HL-60/S4 treated with retinoic acid at 250 ng/mL for 4 days and 3 days (cell line): Measurements from ENCODE around the gene TUT4.

Experiments used
- in situ Hi-C: fragments of 300-500 bp; cut with MboI; formaldehyde crosslinking; loops from 2 replicates; pipeline ENCODE4 v1.7.0; 2022; ENCODE audit warnings: low sequenced_read_pairs

The TUT4 gene

GRCh38 chr1:52576074-52576473 is 23.2 kb upstream of the TUT4 start:
- in situ Hi-C loops: no loop called here

- in situ Hi-C loops: no loop called here
These were observed 21.7 kb upstream of the TUT4 start for GRCh38 chr1:52574594-52574993.

DNA sequence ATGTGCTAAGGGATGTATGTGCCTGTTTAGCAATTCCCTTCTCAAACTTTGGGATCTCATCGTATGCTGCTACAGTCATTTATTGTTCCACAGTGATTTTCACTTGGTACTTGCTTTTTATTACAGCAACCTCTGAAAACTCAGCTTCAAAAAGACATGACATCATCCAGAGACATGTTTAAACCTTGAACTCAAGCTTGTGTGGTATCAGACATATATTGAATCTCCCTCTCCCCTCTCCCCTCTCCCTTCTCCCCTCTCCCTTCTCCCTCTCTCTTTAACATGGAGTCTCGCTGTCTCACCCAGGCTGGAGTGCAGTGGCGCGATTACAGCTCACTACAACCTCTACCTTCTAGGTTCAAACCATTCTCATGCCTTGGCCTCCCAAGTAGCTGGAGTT is 19.5 kb upstream of the TUT4 start:
- in situ Hi-C loops: no loop called here

- in situ Hi-C loops: no loop called here
These were observed 18.9 kb upstream of the TUT4 start for GRCh38 chr1:52571783-52572182.

DNA sequence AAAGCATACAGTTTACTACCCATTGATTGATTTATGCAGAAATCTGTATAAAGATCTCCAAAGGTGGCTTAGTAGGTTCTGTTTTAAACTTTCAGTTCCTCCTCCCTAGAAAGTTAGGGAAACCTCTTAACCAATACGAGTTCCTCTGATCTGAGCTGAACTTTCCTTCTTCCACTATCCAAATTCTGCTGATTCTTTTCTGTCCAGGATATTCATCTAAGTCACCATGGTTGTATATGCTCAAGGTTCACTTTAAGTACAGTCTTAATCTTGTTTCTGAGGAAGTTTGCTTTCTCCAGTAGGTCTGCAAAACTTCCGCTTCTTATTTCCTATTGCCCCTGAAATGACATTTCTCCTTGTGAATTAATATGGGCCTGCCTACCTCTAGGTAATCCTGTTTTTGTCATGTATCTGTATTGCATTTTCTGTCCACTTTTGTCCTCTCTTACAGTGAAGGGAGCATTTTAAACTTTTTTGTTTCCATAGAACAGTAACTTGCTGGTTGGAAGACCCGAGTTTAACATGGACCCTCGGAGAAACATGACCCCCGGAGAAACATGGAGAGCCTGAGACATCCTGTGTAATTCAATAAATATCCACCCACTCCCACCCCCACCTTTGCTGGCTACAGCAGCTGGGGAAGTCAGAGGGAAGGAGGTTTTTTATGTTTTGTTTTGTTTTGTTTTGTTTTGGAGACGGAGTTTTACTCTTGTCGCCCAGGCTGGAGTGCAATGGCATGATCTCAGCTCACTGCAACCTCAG is 16.7 kb upstream of the TUT4 start:
- in situ Hi-C loops: no loop called here

DNA sequence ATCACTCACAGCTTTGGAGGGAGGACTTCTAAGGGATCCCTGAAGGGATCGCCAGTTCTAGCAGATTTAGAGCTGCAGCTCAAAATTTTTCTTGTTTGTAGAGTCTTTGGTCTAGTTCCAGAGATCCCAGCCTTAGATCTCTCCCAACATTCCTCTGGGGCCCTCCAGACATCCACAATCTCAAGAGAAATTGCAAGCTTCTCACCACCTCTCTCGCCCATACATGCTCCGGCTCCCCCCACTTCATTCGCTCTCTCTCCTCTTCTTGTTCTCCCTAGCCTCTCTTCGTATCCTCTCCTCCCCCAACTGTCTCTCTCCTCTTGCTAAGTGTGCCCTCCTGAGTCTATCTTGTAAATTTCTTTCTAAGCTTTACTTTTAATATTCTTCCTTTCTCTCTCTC is 15.1 kb upstream of the TUT4 start:
- in situ Hi-C loops: no loop called here

GRCh38 chr1:52562766-52563165 is 9.9 kb upstream of the TUT4 start:
- in situ Hi-C loops: no loop called here

- in situ Hi-C loops: no loop called here
These were observed 7.0 kb upstream of the TUT4 start for GRCh38 chr1:52559875-52560274.

GRCh38 chr1:52558941-52559340 is 6.0 kb upstream of the TUT4 start:
- in situ Hi-C loops: no loop called here

DNA sequence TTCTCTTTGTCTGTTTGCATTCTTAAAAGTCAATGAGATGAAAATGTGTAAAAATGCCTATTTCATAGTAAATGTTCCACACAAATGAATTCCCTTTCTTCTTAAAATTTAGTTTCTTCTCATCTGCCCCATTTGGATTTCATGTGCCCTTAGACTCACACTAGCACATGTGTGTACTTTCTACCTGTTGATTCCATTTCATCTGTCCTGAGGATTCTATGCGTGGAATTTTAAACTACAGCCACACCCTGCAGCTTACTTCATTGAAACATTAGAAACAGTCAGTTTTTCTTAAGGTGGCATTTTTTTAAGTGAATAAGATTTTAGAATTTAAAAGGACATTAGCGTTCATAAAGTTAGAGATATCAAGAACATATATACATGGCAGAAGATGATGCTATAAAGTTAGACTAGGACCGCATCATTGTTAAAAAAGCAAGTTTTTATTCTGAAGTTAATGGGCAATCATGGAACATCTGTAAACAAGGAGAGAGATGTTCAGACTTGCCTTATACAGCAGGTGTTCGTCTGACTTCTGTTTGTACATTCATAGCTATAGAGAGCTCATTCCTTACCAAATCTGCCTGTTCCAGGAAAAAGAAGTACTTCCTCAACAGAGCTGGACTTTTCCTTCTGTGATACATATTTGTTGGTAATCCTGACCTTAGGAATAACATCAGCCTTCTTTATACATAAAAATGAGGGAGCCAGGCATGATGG is 3.9 kb upstream of the TUT4 start:
- in situ Hi-C loops: no loop called here

DNA sequence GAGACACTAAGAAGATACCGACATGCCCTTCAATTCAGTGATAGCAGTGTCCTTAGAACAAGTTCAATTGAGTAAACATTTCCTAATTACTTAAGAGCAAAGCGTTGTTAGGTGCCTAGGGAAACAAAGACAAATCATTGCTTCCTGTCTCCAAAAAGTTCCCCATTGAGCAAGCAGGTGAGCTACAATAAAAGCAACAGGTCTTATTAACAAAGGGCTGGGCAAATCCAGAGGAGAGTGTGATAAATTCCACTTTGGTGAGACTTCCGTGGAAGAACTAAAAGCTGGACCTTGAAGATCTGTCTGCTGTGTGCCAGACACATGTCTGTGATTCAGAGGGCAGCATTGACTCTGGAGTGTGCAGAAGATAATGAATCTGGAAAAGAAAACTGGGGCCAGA is 1.9 kb upstream of the TUT4 start:
- in situ Hi-C loops: no loop called here

DNA sequence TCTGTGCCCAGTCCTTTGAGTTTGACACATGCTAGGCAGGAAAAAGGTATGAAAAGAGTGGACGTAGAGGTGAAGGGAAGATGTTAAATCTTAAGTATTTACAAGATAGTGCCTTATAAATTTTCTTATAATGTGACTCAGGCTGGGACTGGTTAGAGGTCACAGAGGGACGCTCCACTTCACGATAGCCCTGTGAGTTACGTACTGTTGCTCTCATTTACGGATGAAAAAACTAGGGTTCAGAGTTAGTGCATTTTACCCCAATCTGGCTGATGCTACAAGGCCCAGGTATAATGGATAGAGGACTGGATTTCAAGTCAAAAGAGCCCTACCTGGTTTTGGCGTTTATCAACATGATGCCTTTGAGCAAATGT is 1.4 kb upstream of the TUT4 start:
- in situ Hi-C loops: no loop called here

DNA sequence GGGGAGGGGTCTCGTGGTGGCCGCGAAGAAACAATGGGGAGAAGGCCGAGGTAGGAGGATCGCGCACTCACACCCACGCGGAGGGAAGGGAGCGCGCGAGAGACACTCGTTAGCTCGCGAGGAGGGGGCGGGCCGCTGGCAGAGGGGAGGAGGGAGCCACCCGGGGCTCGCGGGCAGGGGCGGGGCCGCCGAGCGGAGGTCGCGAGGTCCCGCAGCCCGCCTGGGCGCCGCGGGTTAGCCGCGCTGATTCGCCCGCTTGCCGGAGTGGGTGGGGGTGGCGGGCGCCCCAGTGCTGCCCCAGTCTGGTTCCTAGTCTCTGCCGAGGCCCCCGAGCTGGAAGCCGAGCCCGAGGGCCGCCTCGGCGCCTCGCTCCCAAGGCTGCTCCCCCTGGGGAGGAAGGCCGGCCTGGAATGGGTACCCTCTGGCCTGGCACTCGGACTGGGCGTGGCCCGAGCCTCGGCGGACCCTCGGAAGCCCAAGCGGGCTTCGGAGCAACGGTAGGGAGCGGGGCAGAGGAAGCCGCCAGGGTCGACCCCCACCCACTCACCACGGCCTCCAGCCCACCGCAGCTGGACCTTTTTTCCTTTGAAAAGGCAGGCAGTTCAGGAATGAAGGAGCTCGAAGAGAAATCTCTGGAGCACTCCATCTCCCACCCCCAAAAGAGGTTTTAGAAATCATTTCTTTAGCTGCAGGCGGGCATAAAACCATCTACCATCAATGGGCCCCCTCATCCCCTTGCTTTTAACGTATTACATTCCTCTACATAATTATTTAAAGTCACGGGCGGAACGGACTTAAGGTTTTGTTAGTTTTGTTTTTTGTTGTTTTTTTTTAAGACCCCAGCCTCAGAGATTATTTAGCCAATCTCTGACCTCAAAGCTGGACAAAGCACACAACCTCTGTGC is 722 bp upstream of the TUT4 start:
- in situ Hi-C loops: no loop called here

GRCh38 chr1:52552236-52552504 is 722 bp downstream of the TUT4 start:
- in situ Hi-C loops: no loop called here

DNA sequence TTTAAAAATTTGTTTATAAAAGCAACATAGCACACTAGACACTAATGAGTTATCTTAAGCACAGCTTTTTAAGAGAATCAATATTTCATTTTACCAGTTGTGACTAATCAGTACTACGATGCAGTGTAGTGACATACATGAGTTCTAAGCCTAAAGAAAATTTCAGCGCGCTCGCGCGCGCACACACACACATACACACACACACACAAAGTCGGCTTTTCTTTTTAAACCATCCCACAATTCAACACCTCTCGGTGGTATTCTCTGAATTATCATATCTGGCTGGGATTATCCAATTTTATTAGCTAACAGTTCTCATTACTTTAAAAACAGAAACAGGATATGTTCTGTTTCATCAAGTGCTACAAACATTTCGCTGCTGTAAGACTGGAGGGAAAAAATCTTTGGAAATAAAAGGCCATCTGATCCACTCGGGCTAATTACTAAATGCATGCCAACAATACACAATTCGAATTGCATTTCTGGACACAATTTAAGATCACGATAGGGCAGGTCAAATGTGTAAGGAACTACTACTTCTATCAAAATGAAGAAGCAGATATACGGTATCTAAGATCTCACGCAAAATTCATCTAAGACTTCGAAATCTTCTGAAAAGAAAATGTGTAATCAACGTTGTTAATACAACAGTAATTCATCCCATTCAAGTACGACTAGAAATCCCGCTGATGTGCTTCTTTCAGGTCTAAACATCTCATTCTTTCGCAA is 1.2 kb downstream of the TUT4 start:
- in situ Hi-C loops: no loop called here

DNA sequence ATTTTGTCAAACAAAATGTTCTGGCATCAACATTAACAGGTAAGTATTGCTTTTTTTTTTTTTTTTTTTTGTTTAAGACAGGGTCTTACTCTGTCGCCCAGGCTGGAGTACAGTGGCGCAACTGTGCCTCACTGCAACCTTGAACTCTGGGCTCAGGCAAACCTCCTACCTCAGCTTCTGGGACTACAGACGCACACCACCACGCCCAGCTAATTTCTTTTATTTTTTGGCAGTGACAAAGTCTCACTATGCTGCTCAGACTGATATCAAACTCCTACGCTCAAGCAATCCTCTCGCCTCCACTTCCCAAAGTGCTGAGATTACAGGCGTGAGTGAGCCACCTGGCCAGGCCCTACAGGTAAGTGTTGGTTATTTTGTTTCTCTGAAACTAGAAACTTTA is 2.4 kb downstream of the TUT4 start:
- in situ Hi-C loops: no loop called here

DNA sequence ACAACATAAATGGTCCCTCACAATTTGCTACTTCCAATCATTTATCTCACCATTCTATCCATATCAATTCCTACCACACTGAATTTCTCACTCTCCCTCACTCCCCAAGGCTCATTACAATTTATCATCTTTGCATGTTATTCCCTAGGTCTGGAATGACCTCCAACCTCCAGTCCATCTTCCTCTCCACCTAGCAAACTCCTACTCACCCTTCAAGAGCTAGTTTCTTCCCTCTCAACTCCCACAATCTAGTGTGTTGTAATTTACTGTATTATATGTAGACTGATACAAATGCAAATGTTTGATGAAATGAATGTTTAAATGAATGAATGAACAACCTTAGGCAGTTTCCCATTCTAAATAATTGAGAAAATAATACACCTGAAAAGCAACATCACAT is 3.6 kb downstream of the TUT4 start:
- in situ Hi-C loops: no loop called here

- in situ Hi-C loops: no loop called here
These were observed 6.0 kb downstream of the TUT4 start for GRCh38 chr1:52546852-52547251.

DNA sequence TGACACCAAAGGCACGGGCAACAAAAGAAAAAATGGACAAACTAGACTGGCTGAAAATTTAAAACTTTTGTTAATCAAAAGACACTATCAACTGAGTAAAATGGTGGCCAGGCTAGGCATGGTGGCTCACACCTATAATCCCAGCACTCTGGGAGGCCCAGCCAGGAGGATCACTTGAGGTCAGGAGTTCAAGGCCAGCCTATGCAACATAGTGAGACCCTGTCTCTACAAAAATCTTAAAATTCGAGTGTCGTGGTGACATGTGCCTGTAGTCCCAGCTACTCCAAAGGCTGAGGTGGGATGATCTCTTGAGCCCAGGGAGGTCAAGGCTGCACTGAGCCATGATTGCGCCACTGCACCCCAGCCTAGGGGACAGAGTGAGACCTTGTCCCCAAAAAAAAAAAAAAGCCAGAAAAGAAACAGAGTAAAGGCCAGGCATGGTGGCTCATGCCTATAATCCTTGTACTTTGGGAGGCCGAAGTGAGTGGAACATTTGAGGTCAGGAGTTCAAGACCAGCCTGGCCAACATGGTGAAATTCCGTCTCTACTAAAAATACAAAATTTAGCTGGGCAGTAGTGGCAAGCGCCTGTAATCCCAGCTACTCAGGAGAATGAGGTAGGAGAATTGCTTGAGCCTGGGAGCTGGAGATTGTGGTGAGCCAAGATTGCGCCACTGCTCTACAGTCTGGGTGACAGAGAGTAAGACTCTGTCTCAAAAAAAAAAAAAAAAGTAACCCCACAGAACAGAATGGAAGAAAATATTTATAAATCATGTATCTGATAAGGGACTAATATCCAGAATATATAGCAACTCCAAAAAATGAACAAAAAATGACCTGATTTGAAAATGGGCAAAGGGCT is 8.0 kb downstream of the TUT4 start:
- in situ Hi-C loops: no loop called here

- in situ Hi-C loops: no loop called here
These were observed 10.7 kb downstream of the TUT4 start for GRCh38 chr1:52542085-52542688.
